Panc1 (cell line): ENCODE measurements around the gene TRNP1. TPM values are rescaled to one million over a fixed set of nuclear protein-coding genes. Genes with fewer than 3 reads are reported as not detected.

Source experiments
- ATAC-seq: fragments of 200-7000 bp; cut with Tn5 transposase; 2 replicates; pipeline ENCODE4 v1.9.1; 2020; ENCODE audit warnings: mild to moderate bottlenecking, moderate library complexity
- BruUV-seq: library from RNA; stranded (reverse); fragments of 400-500 nt; replicated peaks from 2 replicates; lab custom pipeline; 2021; lab: Mats Ljungman, UMichigan
- CTCF ChIA-PET: fragments of 300-600 bp; sonication (Branson Sonifier 250); formaldehyde crosslinking; loops from one replicate; lab custom pipeline; 2022; ENCODE audit warnings: antibody characterized with exemption; lab: Charles Lee
- POLR2A ChIA-PET: fragments of 300-600 bp; sonication (Branson Sonifier 250); formaldehyde crosslinking; loops from one replicate; lab custom pipeline; 2022; ENCODE audit warnings: antibody characterized with exemption; lab: Charles Lee
- DNase-seq: peaks from one replicate; pipeline ENCODE4 v3.0.0-alpha.2; 2010; ENCODE audit warnings: low read depth, low spot score
- H3K27ac ChIP-seq: 2 replicates; pipeline ENCODE4 v1.5.1; 2011; ENCODE audit warnings: mild to moderate bottlenecking, low read length, inconsistent platforms
- H3K27me3 ChIP-seq: fragments of 200-500 bp; sonication (Bioruptor generic); 2 replicates; pipeline ENCODE4 v1.6.0; 2014; ENCODE audit warnings: low read length, inconsistent platforms; ENCODE audit not compliant: control insufficient read depth, insufficient read depth
- H3K36me3 ChIP-seq: fragments of 200-500 bp; sonication (Bioruptor generic); 2 replicates; pipeline ENCODE4 v1.5.1; 2014; ENCODE audit warnings: inconsistent platforms, mild to moderate bottlenecking, low read length, moderate library complexity; ENCODE audit not compliant: control insufficient read depth, insufficient read depth
- H3K4me1 ChIP-seq: 2 replicates; pipeline ENCODE4 v1.5.1; 2011; ENCODE audit warnings: inconsistent platforms, mild to moderate bottlenecking, low read length, moderate library complexity; ENCODE audit not compliant: control insufficient read depth, insufficient read depth
- H3K4me3 ChIP-seq, 2 experiments: 2 replicates each; pipeline ENCODE4 v1.5.1; 2011 to 2012; ENCODE audit warnings: low read depth in 2 of 2, low read length in 2 of 2, mild to moderate bottlenecking in 2 of 2, inconsistent platforms in 1 of 2, moderate library complexity in 1 of 2
- H3K9me3 ChIP-seq: fragments of 200-500 bp; sonication (Bioruptor generic); 2 replicates; pipeline ENCODE4 v1.5.1; 2014; ENCODE audit warnings: low read depth, mild to moderate bottlenecking, inconsistent platforms, low read length, moderate library complexity; ENCODE audit not compliant: control insufficient read depth, insufficient read depth
- CTCF ChIP-seq: fragments of 450-650 bp; IDR thresholded peaks from 2 replicates; pipeline ENCODE4 v1.5.1; 2017; ENCODE audit warnings: mild to moderate bottlenecking
- POLR2AphosphoS5 ChIP-seq: IDR thresholded peaks from 2 replicates; pipeline ENCODE4 v1.6.1; 2012; ENCODE audit warnings: mild to moderate bottlenecking, low read depth, low read length, moderate library complexity
- REST ChIP-seq, 2 experiments: IDR thresholded peaks; 2 replicates each; pipeline ENCODE4 v1.6.1; 2011 to 2012; ENCODE audit warnings: low read depth in 2 of 2, control low read depth in 1 of 2, low read length in 1 of 2, mild to moderate bottlenecking in 1 of 2, moderate library complexity in 1 of 2; ENCODE audit not compliant: insufficient read depth in 1 of 2
- SIN3A ChIP-seq: IDR thresholded peaks from 2 replicates; pipeline ENCODE4 v1.6.1; 2012; ENCODE audit warnings: low read depth, mild to moderate bottlenecking, low read length, moderate library complexity, borderline replicate concordance; ENCODE audit not compliant: insufficient read depth
- TCF7L2 ChIP-seq: IDR thresholded peaks from 2 replicates; pipeline ENCODE4 v1.6.1; 2011; ENCODE audit warnings: mild to moderate bottlenecking, low read depth, low read length, inconsistent platforms
- in situ Hi-C: cut with HindIII; loops from 2 replicates; pipeline ENCODE4 v1.10.0; 2016; ENCODE audit warnings: low sequenced_read_pairs, low pct_unique_long_range_greater_than_20kb
- intact Hi-C: fragments of 100-400 bp; cut with micrococcal nuclease; formaldehyde crosslinking; loops from one replicate; pipeline ENCODE4 v1.10.0; 2022; ENCODE audit not compliant: unreplicated experiment
- total RNA-seq: library from RNA; stranded (reverse); gene quantifications from one replicate; pipeline ENCODE4 v1.2.1, GENCODE V29; 2021; ENCODE audit not compliant: unreplicated experiment

The TRNP1 gene
- total RNA-seq, 1 experiment from 2014 or later, result 81.2 TPM

GRCh38 chr1:27011976-27012563, 18.6 kb downstream of the TRNP1 start:
- H3K4me3 ChIP-seq, result peak overlapping the region; percentile 58 to 63
- intact Hi-C loops (no loop called here), in situ Hi-C loops (no loop called here)
- peaks cover 41% of the 10 kb centered on the region for H3K4me1 ChIP-seq
- TF ChIP-seq POLR2AphosphoS5 (no peak), TCF7L2 (no peak), CTCF (no peak), SIN3A (no peak), REST (IDR thresholded peaks at IDR 0.05; ENCODE audit: insufficient read depth in 1 of 2, low read depth in 2 of 2, low read length in 1 of 2) (no peak)
- ATAC-seq (peak; percentile 11; the same call in 1 of the 2 replicates), DNase-seq (no peak)
- no TSS peak for BruUV-seq
- ChIA-PET POLR2A (interaction anchor here (0.5 kb wide), 1 partner anchor 15 kb away, joined by 6 read pairs; no protein-coding TSS in a partner anchor), CTCF (no interaction called here)
- H3K36me3 ChIP-seq, result no peaks in the 10 kb centered on the region
- H3K27me3 ChIP-seq, result no peaks in the 10 kb centered on the region
- peak overlapping the region; percentile 87 for H3K27ac ChIP-seq
- no peaks in the 10 kb centered on the region for H3K9me3 ChIP-seq

GRCh38 chr1:27015260-27015659, 21.8 kb downstream of the TRNP1 start:
- CTCF ChIA-PET, result no interaction called here
- in situ Hi-C loops (no loop called here), intact Hi-C loops (no loop called here)
- Histone ChIP-seq H3K27me3 (no peaks in the 10 kb centered on the region), H3K9me3 (no peaks in the 10 kb centered on the region), H3K36me3 (no peaks in the 10 kb centered on the region), H3K4me3 (no peak overlapping the region), H3K4me1 (peaks cover 17% of the 10 kb centered on the region), H3K27ac (no peak overlapping the region)
- DNase-seq (no peak), ATAC-seq (no peak)
- BruUV-seq, result no TSS peak
- POLR2A ChIA-PET, result no interaction called here
- no peak for TF ChIP-seq REST (IDR thresholded peaks at IDR 0.05; ENCODE audit: insufficient read depth in 1 of 2, low read depth in 2 of 2, low read length in 1 of 2)
- TF ChIP-seq TCF7L2, result no peak
- no peak for TF ChIP-seq CTCF
- TF ChIP-seq POLR2AphosphoS5, result no peak
- TF ChIP-seq SIN3A, result no peak
